GM18951 (cell line): ENCODE measurements around the gene MAPK1.
"Not testable (repeated sequence)": the region's sequence is repeated elsewhere in the genome, so short reads cannot be mapped to it uniquely, and the experiment has no call there.

ENCODE experiments used
- POLR2A ChIP-seq: IDR thresholded peaks from 4 replicates; pipeline ENCODE4 v1.6.1; 2011; ENCODE audit warnings: mild to moderate bottlenecking; ENCODE audit not compliant: insufficient read length, insufficient read depth; ENCODE audit errors: extremely low read depth
- in situ Hi-C: fragments of 300-500 bp; cut with MboI; formaldehyde crosslinking; loops from one replicate; pipeline ENCODE4 v1.12.0; 2022; ENCODE audit warnings: low sequenced_read_pairs, mixed read lengths, inconsistent platforms; ENCODE audit not compliant: unreplicated experiment

Gene MAPK1

GRCh38 chr22:21898354-21898896, 31.0 kb upstream of the MAPK1 start:
- in situ Hi-C loops: no loop called here

GRCh38 chr22:21896951-21897513, 29.6 kb upstream of the MAPK1 start:
- TF ChIP-seq POLR2A: no peak
- in situ Hi-C loops: no loop called here

More at GRCh38 chr22:21898354-21898896, 31.0 kb upstream of the MAPK1 start:
- no peak for TF ChIP-seq POLR2A

DNA sequence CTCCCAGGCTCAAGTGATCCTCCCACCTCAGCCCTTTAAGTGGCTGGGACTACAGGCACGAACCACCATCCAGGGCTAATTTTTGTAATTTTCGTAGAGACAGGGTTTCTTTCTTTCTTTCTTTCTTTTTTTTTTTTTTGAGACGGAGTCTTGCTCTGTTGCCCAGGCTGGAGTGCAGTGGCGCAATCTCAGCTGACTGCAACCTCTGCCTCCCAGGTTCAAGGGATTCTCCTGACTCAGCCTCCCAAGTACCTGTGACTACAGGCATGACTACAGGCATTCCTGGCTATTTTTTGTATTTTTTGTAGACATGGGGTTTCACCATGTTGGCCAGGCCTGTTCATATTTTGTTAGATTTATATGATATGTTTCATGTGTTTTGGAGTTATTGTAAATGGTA, 28.8 kb upstream of the MAPK1 start:
- in situ Hi-C loops: not testable (repeated sequence)

- in situ Hi-C loops: no loop called here
- no peak for TF ChIP-seq POLR2A
These were observed 27.4 kb upstream of the MAPK1 start for GRCh38 chr22:21894799-21895198.

- in situ Hi-C loops: no loop called here
- TF ChIP-seq POLR2A: no peak
These were observed 22.0 kb upstream of the MAPK1 start for GRCh38 chr22:21889251-21889990.

DNA sequence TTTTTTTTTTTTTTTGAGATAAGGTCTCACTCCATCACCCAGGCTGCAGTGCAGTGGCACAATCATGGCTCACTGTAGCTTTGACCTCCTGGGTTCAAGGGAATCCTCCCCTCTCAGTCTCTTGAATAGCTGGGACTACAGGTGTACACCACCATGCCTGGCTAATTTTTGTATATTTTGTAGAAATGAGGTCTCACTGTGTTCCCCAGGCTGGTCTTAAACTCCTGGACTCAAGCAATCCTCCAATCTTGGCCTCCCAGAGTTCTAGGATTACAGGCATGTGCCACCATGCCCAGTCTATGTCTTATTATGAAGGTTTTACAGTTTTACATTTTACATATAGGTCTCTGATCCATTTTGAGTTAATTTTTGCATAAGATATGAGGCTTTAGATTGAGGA, 20.4 kb upstream of the MAPK1 start:
- no peak for TF ChIP-seq POLR2A
- in situ Hi-C loops: no loop called here

DNA sequence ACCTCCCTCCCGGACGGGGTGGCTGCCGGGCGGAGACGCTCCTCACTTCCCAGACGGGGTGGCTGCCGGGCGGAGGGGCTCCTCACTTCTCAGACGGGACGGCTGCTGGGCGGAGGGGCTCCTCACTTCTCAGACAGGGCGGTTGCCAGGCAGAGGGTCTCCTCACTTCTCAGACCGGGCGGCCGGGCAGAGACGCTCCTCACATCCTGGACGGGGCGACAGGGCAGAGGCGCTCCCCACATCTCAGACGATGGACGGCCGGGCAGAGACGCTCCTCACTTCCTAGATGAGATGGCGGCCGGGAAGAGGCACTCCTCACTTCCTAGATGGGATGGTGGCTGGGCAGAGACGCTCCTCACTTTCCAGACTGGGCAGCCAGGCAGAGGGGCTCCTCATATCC, 16.5 kb upstream of the MAPK1 start:
- in situ Hi-C loops: not testable (repeated sequence)

DNA sequence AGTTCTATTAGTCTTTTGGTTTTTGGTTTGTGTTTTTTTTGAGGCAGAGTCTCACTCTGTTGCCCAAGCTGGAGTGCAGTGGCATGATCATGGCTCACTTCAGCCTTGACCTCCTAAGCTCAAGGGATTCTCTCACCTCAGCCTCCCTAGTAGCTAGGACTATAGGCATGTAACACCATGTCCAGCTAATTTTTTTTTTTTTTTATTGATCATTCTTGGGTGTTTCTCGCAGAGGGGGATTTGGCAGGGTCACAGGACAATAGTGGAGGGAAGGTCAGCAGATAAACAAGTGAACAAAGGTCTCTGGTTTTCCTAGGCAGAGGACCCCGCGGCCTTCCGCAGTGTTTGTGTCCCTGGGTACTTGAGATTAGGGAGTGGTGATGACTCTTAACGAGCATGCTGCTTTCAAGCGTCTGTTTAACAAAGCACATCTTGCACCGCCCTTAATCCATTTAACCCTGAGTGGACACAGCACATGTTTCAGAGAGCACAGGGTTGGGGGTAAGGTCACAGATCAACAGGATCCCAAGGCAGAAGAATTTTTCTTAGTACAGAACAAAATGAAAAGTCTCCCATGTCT, 15.4 kb upstream of the MAPK1 start:
- in situ Hi-C loops: not testable (repeated sequence)

DNA sequence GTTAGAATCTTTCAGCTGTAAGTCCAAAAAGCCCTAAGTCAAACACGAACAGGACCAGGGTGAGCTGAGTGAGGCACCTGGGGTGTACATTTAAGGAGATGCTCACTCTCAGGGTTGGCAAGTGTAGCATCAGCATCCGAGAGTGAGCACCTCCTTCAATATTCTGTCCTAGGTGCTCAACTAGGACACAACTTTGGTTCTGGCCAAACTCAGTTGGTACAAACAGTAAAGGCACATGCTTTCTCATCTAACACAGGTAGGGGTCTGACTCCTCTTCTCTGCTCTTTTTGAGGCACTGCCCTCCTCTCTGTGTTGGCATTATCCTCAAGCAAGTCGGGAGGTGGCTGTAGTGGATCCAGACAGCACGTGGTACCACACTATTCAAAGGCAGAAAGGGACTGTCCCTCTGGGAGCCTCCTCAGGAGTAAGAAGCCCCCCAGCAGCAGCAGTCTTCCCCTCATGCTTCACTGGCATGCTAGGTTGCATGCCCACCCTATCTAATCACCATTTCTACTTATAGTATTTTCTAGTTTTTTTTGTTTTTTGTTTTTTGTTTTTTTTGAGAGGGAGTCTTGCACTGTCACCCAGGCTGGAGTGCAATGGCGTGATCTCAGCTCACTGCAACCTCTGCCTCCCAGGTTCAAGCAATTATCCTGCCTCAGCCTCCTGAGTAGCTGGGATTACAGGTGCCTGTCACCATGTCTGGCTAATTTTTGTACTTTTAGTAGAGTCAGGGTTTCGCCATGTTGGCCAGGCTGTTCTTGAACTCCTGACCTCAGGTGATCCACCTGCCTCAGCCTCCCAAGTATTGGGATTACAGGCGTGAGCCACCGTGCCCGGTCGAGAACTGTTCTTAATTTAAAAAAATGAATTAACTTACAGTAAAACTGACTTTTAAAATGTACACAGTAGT, 14.7 kb upstream of the MAPK1 start:
- no peak for TF ChIP-seq POLR2A
- in situ Hi-C loops: no loop called here

- in situ Hi-C loops: no loop called here
These were observed 9.2 kb upstream of the MAPK1 start for GRCh38 chr22:21876486-21877176.

GRCh38 chr22:21874953-21875352, 7.5 kb upstream of the MAPK1 start:
- in situ Hi-C loops: not testable (repeated sequence)

More at GRCh38 chr22:21876486-21877176, 9.2 kb upstream of the MAPK1 start:
- TF ChIP-seq POLR2A: no peak

- no peak for TF ChIP-seq POLR2A
- in situ Hi-C loops: no loop called here
These were observed 6.2 kb upstream of the MAPK1 start for GRCh38 chr22:21873619-21874018.

GRCh38 chr22:21872741-21873140, 5.3 kb upstream of the MAPK1 start:
- in situ Hi-C loops: not testable (repeated sequence)
